ENCODE results near the gene KCND3. TPM values are rescaled to one million over a fixed set of nuclear protein-coding genes. Genes with fewer than 3 reads are reported as not detected.

Gene KCND3
- total and polyA plus RNA-seq, 2 experiments from 2014 or later: 0.10 to 0.18 TPM

- Histone ChIP-seq H2AFZ (0 out of 2 replicates have a peak overlapping the region, but pooled peaks have one; percentile 52), H3K27ac (ENCODE audit: low read depth) (no peak overlapping the region), H3K4me3 (no peak overlapping the region), H3F3A (replicated peaks; ENCODE audit: low read depth) (no peaks in the 10 kb centered on the region), H3K4me2 (no peak overlapping the region), H4K20me1 (replicated peaks; ENCODE audit: insufficient read depth) (no peaks in the 10 kb centered on the region), H3K27me3 (ENCODE audit: insufficient read depth) (no peaks in the 10 kb centered on the region), H3K9me2 (ENCODE audit: insufficient read depth) (0 out of 2 replicates have a peak, but pooled peaks cover 7% of the 10 kb centered on the region), H3K36me3 (ENCODE audit: insufficient read depth) (no peaks in the 10 kb centered on the region), H3K4me1 (ENCODE audit: insufficient read depth) (no peaks in the 10 kb centered on the region), H3K79me2 (replicated peaks; ENCODE audit: insufficient read depth) (no peaks in the 10 kb centered on the region)
- H3K4me3 Mint-ChIP-seq: no peak overlapping the region
- no peaks in the 10 kb centered on the region for H3K4me1 Mint-ChIP-seq
- ATAC-seq (no peak), DNase-seq (ENCODE audit: low spot score) (no peak)
- no peaks in the 10 kb centered on the region for H3K9me3 Mint-ChIP-seq
- no peak overlapping the region for H3K27ac Mint-ChIP-seq
- H3K36me3 Mint-ChIP-seq (ENCODE audit: low read depth): no peaks in the 10 kb centered on the region
- H3K27me3 Mint-ChIP-seq (ENCODE audit: insufficient read depth, low read depth, poor library complexity): peaks cover 3% of the 10 kb centered on the region
- TF ChIP-seq ZNF331 (CRISPR knock-in tag; IDR thresholded peaks at IDR 0.05; ENCODE audit: low read depth): no peak
- no peak for TF ChIP-seq STAT1 (IDR thresholded peaks at IDR 0.05; ENCODE audit: unreplicated experiment)
- TF ChIP-seq EZH2 (IDR thresholded peaks at IDR 0.05; ENCODE audit: low read depth, unreplicated experiment): no peak
- TF ChIP-seq, protein P1, sequence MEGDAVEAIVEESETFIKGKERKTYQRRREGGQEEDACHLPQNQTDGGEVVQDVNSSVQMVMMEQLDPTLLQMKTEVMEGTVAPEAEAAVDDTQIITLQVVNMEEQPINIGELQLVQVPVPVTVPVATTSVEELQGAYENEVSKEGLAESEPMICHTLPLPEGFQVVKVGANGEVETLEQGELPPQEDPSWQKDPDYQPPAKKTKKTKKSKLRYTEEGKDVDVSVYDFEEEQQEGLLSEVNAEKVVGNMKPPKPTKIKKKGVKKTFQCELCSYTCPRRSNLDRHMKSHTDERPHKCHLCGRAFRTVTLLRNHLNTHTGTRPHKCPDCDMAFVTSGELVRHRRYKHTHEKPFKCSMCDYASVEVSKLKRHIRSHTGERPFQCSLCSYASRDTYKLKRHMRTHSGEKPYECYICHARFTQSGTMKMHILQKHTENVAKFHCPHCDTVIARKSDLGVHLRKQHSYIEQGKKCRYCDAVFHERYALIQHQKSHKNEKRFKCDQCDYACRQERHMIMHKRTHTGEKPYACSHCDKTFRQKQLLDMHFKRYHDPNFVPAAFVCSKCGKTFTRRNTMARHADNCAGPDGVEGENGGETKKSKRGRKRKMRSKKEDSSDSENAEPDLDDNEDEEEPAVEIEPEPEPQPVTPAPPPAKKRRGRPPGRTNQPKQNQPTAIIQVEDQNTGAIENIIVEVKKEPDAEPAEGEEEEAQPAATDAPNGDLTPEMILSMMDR (conservative IDR thresholded peaks at IDR 0.05; ENCODE audit: low read depth in 2 of 2): no peak
- TF ChIP-seq CREB1 (CRISPR knock-in tag; IDR thresholded peaks at IDR 0.05; ENCODE audit: low read depth): no peak
- no peak for TF ChIP-seq EZH2phosphoT487 (IDR thresholded peaks at IDR 0.05; ENCODE audit: unreplicated experiment)
- TF ChIP-seq, protein P2, sequence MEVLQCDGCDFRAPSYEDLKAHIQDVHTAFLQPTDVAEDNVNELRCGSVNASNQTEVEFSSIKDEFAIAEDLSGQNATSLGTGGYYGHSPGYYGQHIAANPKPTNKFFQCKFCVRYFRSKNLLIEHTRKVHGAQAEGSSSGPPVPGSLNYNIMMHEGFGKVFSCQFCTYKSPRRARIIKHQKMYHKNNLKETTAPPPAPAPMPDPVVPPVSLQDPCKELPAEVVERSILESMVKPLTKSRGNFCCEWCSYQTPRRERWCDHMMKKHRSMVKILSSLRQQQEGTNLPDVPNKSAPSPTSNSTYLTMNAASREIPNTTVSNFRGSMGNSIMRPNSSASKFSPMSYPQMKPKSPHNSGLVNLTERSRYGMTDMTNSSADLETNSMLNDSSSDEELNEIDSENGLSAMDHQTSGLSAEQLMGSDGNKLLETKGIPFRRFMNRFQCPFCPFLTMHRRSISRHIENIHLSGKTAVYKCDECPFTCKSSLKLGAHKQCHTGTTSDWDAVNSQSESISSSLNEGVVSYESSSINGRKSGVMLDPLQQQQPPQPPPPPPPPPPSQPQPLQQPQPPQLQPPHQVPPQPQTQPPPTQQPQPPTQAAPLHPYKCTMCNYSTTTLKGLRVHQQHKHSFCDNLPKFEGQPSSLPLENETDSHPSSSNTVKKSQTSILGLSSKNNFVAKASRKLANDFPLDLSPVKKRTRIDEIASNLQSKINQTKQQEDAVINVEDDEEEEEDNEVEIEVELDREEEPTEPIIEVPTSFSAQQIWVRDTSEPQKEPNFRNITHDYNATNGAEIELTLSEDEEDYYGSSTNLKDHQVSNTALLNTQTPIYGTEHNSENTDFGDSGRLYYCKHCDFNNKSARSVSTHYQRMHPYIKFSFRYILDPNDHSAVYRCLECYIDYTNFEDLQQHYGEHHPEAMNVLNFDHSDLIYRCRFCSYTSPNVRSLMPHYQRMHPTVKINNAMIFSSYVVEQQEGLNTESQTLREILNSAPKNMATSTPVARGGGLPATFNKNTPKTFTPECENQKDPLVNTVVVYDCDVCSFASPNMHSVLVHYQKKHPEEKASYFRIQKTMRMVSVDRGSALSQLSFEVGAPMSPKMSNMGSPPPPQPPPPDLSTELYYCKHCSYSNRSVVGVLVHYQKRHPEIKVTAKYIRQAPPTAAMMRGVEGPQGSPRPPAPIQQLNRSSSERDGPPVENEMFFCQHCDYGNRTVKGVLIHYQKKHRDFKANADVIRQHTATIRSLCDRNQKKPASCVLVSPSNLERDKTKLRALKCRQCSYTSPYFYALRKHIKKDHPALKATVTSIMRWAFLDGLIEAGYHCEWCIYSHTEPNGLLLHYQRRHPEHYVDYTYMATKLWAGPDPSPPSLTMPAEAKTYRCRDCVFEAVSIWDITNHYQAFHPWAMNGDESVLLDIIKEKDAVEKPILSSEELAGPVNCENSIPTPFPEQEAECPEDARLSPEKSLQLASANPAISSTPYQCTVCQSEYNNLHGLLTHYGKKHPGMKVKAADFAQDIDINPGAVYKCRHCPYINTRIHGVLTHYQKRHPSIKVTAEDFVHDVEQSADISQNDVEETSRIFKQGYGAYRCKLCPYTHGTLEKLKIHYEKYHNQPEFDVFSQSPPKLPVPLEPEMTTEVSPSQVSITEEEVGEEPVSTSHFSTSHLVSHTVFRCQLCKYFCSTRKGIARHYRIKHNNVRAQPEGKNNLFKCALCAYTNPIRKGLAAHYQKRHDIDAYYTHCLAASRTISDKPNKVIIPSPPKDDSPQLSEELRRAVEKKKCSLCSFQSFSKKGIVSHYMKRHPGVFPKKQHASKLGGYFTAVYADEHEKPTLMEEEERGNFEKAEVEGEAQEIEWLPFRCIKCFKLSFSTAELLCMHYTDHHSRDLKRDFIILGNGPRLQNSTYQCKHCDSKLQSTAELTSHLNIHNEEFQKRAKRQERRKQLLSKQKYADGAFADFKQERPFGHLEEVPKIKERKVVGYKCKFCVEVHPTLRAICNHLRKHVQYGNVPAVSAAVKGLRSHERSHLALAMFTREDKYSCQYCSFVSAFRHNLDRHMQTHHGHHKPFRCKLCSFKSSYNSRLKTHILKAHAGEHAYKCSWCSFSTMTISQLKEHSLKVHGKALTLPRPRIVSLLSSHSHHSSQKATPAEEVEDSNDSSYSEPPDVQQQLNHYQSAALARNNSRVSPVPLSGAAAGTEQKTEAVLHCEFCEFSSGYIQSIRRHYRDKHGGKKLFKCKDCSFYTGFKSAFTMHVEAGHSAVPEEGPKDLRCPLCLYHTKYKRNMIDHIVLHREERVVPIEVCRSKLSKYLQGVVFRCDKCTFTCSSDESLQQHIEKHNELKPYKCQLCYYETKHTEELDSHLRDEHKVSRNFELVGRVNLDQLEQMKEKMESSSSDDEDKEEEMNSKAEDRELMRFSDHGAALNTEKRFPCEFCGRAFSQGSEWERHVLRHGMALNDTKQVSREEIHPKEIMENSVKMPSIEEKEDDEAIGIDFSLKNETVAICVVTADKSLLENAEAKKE (CRISPR knock-in tag; IDR thresholded peaks at IDR 0.05): no peak
- TF ChIP-seq NANOG (IDR thresholded peaks at IDR 0.05; ENCODE audit: borderline replicate concordance): no peak
- no peak for TF ChIP-seq JUNB (IDR thresholded peaks at IDR 0.05; ENCODE audit: unreplicated experiment)
- no peak for TF ChIP-seq POLR2AphosphoS5 (IDR thresholded peaks at IDR 0.05; ENCODE audit: low read depth)
- TF ChIP-seq, protein P3, sequence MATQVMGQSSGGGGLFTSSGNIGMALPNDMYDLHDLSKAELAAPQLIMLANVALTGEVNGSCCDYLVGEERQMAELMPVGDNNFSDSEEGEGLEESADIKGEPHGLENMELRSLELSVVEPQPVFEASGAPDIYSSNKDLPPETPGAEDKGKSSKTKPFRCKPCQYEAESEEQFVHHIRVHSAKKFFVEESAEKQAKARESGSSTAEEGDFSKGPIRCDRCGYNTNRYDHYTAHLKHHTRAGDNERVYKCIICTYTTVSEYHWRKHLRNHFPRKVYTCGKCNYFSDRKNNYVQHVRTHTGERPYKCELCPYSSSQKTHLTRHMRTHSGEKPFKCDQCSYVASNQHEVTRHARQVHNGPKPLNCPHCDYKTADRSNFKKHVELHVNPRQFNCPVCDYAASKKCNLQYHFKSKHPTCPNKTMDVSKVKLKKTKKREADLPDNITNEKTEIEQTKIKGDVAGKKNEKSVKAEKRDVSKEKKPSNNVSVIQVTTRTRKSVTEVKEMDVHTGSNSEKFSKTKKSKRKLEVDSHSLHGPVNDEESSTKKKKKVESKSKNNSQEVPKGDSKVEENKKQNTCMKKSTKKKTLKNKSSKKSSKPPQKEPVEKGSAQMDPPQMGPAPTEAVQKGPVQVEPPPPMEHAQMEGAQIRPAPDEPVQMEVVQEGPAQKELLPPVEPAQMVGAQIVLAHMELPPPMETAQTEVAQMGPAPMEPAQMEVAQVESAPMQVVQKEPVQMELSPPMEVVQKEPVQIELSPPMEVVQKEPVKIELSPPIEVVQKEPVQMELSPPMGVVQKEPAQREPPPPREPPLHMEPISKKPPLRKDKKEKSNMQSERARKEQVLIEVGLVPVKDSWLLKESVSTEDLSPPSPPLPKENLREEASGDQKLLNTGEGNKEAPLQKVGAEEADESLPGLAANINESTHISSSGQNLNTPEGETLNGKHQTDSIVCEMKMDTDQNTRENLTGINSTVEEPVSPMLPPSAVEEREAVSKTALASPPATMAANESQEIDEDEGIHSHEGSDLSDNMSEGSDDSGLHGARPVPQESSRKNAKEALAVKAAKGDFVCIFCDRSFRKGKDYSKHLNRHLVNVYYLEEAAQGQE (IDR thresholded peaks at IDR 0.05; ENCODE audit: unreplicated experiment): no peak
- no peak for TF ChIP-seq ETS1 (IDR thresholded peaks at IDR 0.05)
- TF ChIP-seq ZNF114 (CRISPR knock-in tag; IDR thresholded peaks at IDR 0.05): no peak
Observed at GRCh38 chr1:111805251-111805650, 184.2 kb downstream of the KCND3 start.
